HG03103 (cell line): Measurements from ENCODE around the gene PRR35.

Experiments
- ATAC-seq: cut with Tn5 transposase; IDR thresholded peaks from one replicate; pipeline ENCODE4 v1.9.1; 2021; ENCODE audit warnings: low read depth; ENCODE audit not compliant: unreplicated experiment

The PRR35 gene

GRCh38 chr16:527015-527903 is 32.9 kb upstream of the PRR35 start, which contains the start of gene CAPN15:
Gene CAPN15 (plus strand): TSS chr16:527712. CDS start chr16:546839, 19,127 bp downstream.
- ATAC-seq, result peak; percentile 56

GRCh38 chr16:528111-529011 is 31.8 kb upstream of the PRR35 start:
- ATAC-seq, result no peak

DNA sequence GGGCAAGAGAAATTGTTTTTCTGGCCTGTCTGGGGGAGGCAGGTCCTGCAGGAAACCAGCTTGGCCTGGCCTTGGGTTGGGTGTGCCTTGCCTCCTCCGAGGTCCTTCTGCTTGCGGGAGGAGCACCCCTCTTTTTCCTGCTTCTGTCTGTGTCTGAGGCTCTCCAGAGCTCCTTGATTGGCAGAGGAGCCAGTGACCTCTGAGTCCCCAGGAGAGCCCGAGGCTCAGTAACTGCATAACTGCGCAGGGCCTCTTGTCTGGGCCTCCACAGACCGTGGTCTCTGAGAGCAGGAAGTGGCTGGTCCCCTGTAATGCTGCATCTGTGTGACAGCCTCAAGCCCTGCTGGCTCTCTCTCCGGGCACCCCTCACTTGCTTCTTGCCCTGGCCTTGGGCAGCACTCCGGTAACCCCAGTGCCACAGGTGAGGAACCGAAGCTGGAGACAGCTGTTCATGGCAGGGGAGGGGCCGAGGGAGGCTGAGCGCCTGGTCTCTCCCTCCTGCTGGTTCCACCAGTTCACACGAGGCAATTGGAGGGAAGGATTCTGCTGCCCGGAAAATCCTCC is 31.1 kb upstream of the PRR35 start:
- no peak for ATAC-seq

DNA sequence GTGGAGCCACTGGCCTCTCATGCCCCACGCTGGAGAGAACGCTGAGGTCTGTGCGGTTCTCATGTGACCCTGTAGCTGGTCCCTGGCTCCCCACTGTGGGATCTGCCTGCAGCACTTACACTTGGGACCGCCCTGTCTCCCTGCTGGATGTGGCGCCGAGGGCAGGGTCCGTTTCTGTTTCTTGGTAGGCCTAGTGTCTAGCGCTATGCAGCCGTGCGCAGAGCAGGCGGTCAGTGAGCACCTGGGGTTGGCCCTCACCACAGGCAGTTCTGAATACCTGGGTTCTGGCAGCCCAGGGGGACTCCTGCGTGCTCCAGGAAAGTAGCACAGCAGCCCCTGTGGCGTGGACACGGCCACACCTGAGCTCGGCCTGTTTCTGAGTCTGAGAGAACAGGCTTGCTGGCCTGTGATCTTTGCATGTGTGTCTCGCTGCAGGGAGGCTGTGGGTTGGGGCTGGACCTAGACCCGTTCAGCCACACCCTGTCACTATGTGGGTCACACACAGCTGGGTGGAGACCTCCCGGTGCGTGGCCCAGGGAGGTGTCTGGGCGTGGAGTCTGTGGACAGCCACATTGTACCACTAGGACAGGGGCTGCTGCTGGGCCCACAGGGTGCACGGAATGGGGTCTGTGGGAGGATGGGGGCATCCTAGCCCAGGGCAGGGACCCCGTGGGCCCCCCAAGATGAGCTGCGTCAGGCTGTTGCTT is 29.9 kb upstream of the PRR35 start:
- ATAC-seq, result no peak

GRCh38 chr16:531494-532125 is 28.6 kb upstream of the PRR35 start:
- ATAC-seq, result no peak

DNA sequence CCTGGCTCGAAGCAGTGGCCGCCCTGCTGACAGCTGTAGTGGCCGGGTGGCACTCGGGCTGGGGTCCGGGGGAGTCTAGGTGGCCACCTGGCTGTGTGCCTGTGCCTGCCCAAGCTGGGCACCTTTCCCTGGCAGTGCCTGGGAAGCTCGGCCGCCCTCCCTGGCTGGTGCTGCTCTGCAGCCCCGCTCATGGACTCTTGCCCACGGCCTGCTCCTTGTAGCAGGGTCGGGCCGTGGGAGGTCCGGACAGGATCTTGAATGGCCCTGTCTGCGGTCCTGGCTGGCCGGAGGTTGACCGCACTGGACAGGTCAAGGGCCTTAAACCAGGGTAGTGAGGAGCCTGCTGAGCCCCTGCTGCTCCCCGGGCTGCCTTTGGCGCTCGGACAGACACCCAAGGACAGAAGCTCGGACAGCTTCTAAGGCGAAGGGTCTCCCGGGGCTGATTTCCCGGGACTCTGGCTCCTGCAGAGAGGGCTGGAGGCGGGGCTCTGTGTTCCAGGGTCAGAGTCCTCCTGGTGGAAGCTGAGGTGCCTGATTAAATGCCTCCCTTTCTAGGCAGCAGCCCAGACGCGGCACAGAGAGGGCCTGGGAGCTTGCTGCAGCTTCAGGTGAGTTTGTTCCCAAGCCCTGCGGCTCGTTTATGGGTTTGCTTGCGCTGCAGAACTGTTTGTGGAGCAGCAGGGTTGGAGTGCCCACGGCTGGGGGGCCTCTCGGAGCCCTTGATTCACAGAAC is 26.6 kb upstream of the PRR35 start:
- ATAC-seq, result no peak

DNA sequence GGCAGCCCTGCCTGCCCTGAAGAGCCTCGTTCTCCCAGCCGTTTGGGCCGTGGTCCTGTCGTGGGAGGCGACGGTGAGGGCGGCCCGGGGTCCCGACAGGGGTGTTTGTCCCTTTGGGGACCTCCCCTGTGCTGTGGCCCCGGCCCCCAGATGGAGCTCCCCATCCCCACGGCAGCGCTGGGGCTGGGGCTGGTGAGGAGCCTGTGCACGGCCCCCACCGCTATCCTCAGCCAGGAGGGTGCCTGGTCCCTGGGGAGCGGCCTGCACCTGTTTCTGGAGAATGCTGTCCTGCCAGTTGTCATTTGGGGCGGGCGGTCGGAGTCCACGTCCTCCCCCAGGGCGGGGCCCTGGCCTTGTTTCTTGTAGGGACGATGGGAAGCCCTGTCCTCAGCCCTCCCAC is 26.1 kb upstream of the PRR35 start:
- no peak for ATAC-seq

- ATAC-seq, result no peak
Measured at GRCh38 chr16:534856-535445, 25.2 kb upstream of the PRR35 start.

- ATAC-seq, result no peak
Measured at GRCh38 chr16:535446-536405, 24.5 kb upstream of the PRR35 start.

DNA sequence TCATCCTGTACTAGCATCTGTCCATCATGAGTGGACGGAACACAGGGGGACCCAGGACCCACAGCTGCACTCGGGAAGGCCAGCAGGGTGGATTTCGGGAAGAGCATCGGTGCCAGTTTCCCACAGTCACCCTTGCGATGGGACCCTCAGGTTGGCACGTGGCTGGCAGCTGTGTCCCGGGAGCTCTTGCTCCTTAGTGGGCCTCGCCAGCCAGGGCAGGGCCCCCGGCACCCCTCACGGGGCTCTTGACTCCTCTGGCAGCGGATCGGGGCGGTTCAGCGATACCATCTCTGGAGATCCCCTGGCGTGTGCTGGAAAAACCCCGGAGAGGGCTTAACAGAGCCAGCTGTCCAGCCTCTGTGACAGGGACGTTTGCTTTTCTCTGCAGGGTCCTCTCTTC is 23.4 kb upstream of the PRR35 start:
- ATAC-seq, result no peak

DNA sequence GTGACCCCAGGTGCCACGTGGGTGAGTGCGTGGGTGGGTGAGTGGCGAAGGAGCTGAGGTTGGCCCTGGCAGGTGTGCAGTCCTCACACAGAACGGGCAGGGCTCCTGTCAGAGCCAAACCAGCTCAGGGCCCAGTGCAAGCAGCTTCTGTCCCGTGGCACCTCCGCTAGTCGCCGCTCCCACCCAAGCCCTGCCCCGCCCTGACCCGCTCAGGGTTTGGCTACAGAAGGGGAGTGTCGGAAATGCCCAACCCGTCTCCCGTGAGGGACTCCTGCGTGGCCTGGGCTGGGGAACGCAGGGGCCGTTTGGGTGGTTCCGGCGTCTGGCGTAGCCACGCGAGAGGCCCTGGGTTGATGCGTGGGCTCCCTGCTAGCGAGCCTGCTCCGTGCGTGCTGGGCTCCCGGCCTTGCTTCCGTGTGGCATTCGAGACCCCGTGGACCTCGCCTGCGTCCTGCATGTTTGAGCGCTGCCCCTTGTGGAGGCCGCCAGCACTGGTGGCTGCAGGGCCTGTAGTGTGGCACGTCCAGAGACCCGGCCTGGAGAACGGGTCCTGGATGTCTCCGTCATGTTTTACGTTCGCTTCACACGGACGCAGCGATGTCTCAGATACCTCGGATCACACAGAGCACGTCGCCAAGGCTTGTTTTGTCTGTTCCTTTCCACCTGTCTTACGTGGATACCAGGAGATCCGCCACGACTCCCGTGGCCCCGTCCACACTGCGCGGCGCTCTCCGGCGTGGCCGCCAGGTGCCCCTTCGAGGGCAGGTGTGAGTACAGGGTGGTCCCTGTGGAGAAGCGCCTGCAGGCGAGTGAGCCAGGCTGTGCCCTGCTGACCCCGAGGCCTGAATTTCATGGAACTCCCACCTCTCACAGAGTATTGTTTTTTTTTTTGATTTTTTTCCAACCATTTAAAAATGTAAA is 22.5 kb upstream of the PRR35 start:
- ATAC-seq, result no peak

DNA sequence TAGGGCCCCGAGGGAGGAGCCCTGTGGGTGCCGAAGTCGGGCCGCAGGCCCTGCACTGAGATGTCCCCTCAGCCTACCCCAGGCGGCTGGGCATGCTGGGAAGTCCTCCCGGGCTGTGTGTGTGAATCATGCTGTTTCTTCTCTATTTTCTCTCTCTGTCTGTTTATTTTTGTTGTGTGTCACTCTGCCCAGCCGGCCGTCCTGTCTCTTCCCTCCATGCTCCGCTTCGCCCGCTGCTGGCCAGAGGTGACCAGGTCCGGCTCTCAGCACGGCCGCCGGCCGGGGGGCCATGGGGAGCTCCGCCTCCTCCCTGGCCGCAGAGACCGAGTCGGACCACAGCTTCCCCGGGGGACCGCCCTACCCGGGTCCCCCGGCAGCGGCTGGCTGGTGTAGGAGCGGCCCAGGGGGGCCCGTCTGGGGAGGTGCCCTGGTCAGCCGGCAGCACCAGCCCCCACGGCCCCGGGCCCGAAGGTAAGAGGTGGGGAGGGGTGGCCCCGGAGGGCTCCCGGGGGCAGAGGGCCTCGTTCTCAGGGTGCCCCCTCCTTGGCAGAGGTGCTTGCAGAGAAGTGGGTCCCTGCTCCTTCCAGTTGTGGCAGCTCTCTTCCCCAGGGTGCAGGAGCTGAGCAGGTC is 20.2 kb upstream of the PRR35 start:
- ATAC-seq, result no peak

- no peak for ATAC-seq
Measured at GRCh38 chr16:540645-541340, 19.4 kb upstream of the PRR35 start.

DNA sequence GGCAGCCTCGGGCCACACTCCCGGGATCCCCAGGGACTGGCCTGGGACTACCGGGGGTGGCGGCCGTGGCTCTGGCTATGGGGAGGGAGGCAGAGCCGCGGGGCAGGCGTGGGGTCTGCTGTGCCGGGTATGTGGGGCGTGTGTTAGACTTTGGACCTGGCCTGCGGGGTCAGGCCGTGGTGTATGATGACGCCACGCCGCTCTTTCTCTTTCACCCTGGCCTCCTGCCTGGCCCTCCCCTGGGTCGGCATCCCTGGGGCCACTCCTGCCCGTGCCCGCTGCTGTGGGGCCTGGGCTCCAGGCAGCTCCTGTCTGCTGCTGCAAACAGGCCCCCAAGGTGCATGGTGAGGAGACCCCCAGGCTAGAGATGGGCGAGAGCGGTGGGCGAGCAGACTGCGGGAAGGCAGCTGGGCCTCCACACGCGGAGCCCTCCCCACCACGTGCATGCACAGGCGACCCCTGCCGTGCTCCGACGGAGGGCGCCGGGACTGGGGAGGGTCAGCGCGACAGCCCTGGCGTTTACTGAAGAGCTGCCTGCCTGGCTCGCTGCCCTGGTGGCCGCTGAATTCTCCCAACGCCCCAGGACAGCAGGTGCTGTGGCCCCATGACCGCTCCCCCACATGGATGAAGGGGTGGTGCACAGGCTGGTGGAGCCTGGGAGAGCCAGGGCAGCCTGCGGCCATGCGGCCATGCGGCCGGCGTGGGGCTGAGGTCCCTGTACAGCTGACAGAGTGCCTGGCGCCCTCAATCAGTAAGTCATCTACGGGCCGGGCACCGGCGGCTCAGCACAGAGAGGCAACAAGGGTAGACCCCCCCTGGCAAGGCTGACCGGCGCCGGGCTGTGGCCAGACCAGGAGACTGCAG is 16.7 kb upstream of the PRR35 start:
- no peak for ATAC-seq

GRCh38 chr16:544517-544916 is 15.7 kb upstream of the PRR35 start:
- no peak for ATAC-seq
